Activated CD4-positive, alpha-beta T cell treated with anti-CD3 and anti-CD28 coated beads, Interleukin-10, Interleukin-2, amounts not matched to agents 100 ng/mL and 50 ng/mL, durations not matched to agents 16 hours and 8 hours (primary cell): ENCODE results near the gene AHSG.
A peak's percentile ranks its signal among the peaks of the same experiment; 100 is the strongest.

ENCODE experiments used
- DNase-seq: peaks from one replicate; pipeline ENCODE4 v3.0.0-alpha.2; 2020

AHSG gene

DNA sequence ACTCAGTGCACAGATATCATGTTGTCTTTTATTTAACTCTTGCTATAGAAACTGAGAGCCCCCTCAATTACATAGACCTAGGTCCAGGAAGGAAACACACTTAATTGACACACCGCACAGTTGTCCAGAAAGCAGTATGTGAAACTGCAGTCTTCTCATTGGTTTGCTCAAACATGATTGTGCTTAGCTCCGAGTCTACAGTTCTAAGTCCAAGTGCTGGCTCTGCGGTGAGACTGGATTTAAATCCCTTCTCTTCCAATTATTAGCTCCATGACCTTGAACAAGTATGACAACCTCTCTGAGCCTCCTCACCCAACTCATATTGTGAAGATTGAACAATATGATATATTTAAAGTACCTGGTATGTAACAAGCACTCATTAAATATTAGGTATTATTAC lies 19.0 kb upstream of the AHSG start:
- DNase-seq, result no peak

DNA sequence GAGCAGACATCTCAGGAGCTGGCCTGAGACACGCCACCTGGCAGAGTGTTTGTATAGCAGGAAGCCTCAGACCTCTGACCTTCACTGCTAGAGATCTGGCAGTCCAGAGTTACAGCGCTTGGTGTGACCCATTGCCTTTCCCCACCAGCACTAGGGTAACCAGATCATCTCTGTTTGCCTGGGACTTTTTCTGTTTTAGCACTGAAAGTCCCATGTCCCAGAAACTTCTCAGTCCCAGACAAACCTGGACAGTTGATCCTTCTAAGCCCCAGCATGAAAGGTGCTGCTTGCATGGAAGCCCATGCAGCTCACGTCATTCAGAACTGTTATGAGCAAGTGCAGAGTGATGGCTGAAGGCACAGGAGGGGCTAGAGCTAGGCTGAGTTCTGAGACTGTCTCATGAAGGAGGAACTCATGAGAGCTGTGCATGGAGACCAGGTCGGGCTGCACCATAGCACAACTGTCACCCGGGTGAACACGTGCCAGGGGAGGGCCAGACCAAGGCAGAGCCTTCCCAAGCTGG lies 18.2 kb upstream of the AHSG start:
- no peak for DNase-seq

DNA sequence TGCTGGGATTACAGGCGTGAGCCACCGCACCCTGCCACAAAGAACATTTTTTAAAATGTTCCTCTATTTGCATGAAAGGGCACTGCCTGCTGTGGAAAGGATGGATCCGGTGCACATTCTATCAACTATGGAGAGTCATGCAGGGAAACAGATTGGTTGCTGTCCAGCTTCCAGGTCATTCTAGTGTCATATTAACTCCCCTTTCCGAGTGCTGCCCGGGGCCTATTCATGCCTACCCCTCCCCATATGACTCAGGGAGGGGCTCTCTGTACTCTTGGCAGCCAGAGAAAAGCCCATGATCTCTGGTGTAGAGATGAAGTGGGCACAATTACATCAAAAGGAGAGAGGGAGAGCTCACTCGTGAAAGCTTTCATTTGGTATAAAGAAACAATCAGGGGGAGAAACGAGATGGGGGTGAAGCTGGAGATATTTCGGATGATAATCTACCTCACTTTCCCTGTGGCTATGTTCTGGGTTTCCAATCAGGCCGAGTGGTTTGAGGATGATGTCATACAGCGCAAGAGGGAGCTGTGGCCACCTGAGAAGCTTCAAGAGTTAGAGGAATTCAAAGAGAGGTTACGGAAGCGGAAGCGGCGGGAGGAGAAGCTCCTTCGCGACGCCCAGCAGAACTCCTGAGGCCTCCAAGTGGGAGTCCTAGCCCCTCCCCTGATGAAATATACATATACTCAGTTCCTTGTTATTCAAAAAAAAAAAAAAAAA lies 16.1 kb upstream of the AHSG start:
- DNase-seq, result no peak

DNA sequence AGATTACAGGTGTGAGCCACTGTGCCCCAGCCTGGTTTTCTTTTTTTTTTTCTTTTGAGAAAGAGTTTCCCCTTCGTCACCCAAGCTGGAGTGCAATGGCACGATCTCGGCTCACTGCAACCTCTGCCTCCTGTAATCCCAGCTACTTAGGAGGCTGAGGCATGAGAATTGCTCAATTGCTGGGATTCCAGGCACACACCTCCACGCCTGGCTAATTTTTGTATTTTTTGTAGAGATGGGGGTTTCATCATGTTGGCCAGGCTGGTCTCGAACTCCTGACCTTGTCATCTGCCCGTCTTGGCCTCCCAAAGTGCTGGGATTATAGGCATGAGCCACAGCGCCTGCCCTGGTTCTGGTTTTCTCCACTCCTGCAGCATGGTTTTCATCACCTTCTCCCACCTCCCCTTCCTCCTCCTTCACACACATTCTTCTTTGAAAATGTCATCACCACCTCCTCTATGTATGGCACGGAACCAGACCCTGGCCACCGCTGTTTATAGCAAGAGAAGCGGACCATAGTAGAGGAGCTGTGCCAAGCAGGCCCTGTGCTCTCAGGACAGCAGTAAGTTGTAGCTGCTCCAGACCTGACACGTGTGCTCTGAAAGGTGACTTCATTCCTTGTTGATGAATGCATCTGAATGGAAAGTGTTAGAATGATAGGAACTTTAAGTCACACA lies 14.6 kb upstream of the AHSG start:
- no peak for DNase-seq

DNA sequence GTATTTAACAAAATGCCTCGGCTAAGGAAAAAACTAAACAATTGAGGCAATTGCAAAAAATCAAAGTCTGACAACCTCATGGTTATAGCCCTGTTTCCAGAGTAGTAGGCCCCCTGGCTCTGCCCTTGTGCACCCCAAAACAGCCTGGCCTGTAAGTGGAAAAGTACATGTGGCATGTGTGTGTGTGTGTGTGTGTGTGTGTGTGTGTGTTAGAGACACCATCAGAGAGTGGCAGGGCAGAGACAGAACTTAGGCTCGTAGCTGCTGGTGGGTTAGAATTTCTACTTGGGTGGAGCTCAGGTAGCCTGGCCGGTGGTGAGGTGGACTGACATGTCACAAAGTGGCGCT lies 14.1 kb upstream of the AHSG start:
- no peak for DNase-seq

DNA sequence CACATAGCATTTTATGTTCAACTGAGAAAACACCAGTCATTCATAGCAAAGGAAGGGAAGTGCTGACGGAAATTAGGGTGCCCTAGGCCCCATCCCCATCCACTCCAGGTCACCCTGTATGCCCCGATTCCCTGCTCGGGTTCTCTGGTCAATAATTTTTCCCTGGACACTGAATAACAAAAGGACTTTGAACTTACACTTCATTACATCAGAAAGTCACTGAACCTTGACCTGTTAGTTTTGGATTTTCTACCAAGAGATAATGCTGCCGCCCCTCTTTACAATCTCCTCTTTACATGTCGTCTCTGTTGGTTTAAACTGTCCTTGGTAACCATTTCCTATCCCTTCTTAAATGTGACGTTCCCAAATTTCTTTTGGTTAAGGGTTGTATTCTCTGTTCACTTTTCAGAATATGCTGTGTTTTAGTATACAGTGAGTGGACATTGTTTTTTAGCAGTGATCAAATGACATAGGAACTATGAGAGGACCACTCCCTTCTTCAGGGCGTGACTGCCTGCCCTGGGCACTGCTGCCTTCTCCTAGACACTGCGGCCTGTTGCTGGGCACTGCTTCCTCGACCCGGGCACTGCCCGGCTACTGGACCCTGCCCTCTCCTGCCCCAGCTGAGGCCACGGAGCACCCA lies 13.6 kb upstream of the AHSG start:
- DNase-seq, result no peak

DNA sequence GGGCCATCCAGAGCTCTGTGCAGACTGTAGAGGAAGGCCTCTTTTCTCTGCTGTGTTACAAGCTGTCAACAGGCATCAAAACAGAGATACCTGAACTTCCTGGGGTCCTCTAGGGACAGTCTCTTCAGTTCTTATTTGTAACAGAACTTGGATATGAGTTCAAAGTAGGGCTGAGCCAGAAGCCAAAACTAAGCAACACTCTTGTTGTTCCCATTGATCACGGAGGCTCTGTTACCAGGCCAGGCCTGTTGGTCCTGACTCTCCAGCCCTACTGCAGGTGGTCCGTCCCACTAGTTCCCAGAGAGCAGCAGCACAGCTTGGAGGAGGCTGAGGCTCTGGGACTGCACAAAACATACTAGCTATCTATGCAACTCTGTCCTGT lies 13.1 kb upstream of the AHSG start:
- DNase-seq, result no peak

DNA sequence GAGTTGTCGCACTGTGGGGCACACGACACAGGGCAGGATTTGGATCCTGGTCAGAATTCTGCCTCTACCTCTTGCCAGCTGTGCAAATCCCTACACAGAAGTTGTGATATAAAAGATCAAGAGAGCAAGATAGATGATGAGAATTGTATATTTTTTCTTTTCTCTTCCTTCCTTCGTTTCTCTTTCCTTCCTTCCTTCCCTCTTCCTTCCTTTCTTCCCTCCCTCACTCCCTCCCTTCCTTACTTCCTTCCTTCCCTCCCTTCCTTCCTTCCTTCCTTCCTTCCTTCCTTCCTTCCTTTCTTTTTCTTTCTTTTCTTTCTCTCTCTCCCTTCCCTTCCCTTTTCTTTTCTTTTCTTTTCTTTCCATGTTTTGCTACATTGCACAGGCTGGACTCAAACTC lies 12.0 kb upstream of the AHSG start:
- DNase-seq, result no peak

DNA sequence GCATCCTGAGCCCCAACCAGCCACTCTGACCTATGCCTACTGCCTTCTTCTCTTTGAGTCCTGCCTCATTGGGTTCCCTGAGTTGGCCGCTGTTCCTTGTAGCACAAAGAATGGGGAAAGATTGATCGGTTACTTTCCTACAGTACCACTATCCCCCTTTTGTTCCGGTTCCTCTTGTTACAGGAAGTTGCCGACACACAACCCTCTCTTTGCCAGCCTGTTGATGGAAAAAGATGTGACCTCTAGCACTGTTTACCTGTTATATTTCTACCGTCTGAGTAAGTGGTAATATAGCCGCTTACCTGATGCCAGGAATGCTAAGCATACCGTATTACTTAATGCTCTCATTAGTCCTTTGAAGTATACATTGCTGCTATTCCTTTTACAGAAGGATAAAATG lies 9.7 kb upstream of the AHSG start:
- DNase-seq, result no peak

DNA sequence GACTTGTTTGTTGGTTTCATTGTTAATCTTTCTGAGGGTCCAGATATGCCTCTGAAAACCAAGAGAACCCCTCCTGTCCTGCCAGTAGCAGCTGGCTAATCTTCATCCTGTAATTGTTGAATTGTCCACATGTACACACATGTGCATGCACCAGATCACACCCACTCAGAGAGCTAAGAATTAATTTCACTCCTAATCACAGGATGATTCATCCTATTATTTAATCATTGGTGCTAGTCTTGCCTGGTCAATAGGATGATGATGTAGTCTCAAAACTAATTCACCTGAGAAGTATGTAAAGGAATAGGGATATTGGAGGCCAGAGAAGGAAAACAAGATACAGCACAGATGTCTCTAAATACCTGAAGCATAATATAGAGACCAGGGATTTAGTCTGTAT lies 7.8 kb upstream of the AHSG start:
- no peak for DNase-seq

DNA sequence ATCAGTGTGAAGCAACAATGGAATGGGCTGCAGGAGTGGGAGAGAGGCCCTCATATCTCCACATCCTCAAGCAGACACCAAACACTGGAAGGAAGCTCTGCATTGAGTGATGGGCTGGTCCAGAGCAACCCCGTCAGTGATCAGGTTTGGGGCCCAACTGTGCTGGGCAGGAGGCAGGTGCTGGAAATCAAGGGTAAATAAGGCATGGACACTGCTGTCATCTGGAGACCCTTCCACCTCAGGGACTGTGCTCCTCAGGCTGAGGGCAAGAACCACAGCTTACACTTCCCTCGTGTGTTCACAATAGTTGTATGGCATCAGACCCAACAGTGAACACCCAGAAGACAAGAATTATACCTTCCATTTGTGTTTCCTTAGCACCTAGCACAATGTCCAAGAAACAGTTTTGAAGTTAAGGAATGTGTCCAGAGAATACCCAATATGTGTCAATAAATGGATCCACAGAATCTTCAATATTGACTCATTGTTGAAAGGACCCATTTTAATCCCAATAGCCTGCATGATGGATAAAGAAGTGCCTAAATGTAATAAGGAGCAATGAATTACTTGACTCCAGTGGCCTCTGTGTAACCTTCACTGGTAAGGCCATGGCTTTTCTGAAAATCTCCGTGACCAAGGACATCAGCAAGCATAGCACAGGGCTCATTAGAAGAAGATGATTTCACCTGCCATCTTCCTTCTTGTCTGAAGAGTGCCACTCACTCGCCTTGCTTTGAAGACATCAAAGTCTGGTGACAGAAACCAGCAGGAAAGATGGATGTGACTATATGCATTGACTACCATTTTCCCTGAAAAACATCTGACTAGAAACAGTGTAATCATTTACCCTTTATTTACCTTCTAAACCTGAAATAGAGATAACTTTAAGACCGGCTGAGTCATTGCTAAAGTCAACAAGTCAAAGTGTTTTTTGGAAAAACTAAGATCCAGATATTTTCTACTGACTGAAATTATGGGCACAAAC lies 7.0 kb upstream of the AHSG start:
- DNase-seq, result no peak

DNA sequence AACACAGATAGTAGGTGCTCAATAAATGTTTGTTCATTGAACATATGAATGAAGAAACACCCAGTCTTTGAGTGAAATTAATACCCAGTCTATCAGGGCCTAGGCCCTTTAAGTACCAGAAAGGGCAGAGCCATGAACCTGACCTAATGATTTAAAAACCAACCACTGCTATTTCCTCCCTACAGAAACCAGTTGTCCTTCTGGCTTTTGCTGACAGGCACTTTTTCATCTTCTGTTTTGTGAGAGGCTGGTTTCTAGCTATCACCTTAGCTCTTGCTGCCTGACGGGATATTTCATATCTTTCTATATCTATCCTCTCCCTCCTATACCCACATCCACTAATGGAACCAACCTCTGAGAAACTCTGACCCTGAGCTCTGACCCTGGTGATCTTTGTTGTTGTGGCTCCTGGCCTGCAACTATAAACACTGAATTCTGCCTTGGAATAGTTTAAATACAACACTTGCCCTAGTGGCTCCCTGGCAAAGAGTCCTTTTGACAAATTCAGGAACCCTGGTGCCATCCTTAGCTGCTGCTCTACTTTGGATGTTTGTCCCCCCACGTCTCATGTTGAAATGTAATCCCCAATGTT lies 4.1 kb upstream of the AHSG start:
- no peak for DNase-seq

DNA sequence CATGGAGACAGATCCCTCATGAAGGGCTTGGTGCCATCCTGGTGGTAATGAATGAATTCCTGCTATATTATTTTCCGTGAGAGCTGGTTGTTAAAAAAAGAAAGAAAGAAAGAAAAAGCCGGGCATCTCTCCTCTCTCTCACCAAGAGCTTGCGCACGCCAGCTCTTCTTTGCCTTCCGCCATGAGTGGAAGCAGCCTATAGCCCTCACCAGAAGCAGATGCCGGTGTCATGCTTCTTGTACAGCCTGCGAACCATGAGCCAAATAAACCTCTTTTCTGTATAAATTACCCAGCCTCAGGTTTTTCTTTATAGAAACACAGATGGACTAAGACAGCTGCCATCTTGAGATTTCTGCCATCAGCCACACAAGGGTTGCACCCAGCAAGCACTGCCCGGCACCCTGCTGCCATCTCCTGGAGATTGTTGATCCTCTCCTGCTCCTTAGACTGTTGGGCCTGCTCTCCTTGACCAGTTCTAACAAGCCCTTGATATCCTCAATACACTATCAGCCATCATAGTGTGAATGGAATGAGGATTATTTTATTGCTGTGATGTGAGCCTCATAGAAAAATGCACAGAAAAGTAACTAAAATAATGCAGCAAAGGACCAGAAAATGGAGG lies 3.5 kb upstream of the AHSG start:
- DNase-seq, result peak; percentile 23

DNA sequence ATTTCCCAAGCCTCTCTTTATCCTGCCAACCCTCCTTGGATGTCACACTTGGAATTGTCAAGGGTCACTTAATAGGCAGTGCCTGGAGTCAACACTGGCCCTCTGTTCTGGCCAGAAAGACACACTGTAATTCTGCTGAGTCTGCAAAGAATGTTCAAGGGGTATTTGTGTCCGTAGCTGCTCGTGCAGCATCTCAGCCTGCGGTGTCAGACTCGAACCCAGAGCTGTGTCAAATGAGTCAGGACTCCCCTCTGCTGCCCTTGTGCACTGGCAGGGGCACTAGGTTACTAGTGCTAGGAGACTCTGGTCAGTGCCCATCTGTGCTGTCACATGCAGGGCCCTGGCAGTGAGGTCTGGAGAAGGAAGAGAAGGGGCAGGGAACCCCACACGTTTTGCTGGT lies 795 bp upstream of the AHSG start:
- no peak for DNase-seq

DNA sequence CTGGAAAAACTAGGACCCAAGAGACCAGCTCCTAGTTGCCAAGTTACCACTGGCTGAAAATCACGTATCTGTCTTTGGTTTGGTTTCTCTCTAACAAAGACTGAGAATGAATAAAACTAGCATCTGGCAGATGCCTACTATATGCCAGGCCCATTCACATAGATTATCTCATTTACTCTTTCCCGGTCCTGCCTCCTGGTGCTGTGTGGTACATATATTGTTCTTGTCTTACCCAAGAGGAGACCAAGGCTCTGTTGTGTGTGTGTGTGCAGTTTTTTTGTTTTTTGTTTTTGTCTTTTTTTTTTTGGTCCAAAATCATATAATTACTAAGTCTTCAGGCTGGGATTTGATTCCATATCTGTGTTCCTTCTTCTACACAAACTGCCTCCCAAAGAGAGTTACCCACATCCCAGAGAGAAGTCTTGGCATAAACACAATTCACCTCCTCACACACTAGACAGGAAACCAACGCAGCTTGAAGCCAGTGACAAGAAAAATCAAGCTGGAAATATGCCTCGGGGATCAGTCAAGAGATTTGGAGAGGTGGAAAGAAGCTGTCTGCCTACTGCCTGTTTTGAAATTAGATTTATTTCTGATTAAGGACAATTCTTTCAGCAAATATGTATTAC lies 891 bp downstream of the AHSG start:
- DNase-seq, result no peak

DNA sequence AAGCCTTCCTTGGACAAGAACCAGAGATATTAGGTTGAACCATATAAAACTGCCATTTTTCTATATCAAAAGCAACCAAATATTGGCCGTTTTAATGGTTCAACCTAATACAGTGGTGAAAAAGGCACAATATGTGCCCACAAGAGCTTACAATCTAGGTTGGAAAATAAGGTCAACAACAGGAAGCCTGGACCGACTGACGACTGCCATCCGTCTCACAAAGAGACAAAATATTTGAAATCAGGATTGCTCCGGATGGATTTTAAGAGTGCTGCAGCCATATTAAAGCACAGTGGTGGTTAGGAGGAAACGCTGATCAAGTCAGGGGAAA lies 1.4 kb downstream of the AHSG start:
- no peak for DNase-seq

DNA sequence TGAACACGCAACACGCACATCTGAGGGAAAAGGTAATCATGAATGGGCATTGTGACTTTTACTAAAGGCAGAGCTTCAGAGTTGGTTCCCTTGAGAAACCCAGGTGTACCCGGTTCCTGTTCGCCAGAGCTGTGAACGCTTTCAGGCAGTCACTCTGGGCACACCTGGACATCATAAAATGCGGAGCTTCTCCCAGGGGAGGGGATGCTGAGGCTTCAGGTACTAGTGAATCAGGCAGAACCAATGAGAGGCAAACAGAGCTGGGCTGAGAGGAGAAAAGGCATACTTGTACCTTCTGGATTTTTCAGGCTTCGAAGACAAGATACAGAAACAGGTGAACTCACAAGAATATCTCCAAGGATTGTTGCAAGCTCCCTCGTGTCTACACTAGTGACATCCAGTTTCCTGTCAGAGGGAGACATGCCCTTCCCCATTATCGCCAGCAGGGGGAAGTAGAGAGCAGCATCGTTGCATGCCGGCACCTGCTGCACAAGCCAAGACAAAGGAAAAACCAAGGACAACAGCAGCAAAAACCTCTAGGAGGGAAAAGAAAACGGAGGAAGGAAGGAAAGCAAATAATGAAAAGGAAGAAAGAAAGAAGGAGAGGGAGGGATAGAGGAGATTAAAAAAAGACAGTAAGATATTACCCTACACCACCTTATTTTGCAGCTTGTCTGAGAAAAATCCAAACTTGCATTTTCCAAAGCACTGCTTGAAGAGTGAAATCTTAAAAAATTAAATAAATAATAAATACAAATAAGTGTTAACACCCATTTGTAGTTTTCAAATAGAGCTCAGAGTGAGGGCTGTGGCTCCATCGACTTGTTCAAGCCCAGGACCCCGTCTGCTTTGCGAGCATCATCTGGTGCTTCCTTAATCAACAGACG lies 2.0 kb downstream of the AHSG start:
- peak; percentile 83 for DNase-seq

DNA sequence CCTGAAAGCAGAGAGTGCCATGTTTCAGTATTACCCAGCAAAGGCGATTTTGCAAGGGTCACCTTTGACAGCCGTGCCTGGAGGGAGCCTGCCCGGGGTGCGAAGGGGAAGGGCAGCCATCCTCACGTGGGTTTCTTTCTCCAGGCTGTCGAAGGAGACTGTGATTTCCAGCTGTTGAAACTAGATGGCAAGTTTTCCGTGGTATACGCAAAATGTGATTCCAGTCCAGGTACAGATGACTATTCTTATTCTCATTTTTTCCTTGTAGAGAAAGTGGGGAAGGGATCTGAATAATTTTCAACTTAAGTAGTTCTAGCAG lies 3.4 kb downstream of the AHSG start:
- DNase-seq, result no peak

DNA sequence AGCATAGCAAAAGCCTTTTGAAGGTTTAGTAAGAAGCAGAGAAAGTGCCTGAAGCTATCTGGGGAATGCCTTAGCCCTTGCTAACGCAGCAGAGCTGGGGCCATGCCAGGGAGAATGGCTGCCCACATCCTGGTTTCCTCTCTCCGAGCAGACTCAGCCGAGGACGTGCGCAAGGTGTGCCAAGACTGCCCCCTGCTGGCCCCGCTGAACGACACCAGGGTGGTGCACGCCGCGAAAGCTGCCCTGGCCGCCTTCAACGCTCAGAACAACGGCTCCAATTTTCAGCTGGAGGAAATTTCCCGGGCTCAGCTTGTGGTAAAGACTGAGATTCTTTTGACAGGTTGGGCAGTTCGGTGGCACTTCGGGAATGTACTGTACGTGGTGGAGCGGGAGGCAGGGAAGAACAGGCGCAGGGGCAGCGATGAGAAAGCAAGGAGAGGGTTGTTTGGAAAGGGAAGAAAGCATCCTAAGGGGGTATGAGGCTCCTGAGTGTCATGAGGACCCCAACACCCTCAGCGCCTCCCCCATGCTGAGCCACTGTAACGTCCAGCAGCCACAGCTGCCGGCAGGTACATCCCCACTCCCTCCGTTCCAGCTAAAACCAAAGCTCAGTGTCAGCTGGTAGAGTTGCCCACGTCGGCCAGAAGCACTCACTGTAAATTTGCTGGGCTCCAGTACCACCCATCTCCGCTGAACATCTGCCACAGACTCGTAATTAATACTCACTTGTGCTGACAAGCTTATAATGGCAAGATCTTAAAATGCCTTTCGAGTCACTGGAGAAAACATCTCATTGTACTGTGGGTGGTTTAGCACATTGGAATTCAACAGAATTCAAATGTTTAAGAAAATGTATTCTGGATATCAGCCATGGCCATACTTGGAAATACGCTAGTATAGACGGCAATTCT lies 4.4 kb downstream of the AHSG start:
- peak; percentile 92 for DNase-seq
